KMS-11 (cell line): Measurements from ENCODE around the gene KRTAP20-3.

ENCODE experiments used
- H2AFZ ChIP-seq: fragments of 200-600 bp; sonication (generic); 2 replicates; pipeline ENCODE4 v1.6.1; 2016; ENCODE audit warnings: antibody characterized with exemption, mixed run types, low read depth
- H3K27ac ChIP-seq: fragments of 200-600 bp; sonication (generic); 2 replicates; pipeline ENCODE4 v1.6.1; 2016; ENCODE audit warnings: mild to moderate bottlenecking, mixed run types
- H3K27me3 ChIP-seq: fragments of 200-600 bp; sonication (generic); 2 replicates; pipeline ENCODE4 v1.6.1; 2017; ENCODE audit warnings: mild to moderate bottlenecking, low read depth, mixed run types, moderate library complexity; ENCODE audit not compliant: insufficient read depth
- H3K36me3 ChIP-seq: fragments of 200-600 bp; sonication (generic); 2 replicates; pipeline ENCODE4 v1.6.1; 2017; ENCODE audit warnings: mild to moderate bottlenecking, mixed run types; ENCODE audit not compliant: insufficient read depth
- H3K4me1 ChIP-seq: fragments of 200-600 bp; sonication (generic); 2 replicates; pipeline ENCODE4 v1.6.1; 2016; ENCODE audit warnings: mild to moderate bottlenecking, low read depth, mixed run types; ENCODE audit not compliant: poor library complexity, severe bottlenecking
- H3K4me2 ChIP-seq: fragments of 200-600 bp; sonication (generic); 2 replicates; pipeline ENCODE4 v1.7.0; 2016; ENCODE audit warnings: mild to moderate bottlenecking, mixed run types
- H3K4me3 ChIP-seq: fragments of 200-600 bp; sonication (generic); IDR thresholded peaks from 2 replicates; pipeline ENCODE4 v1.6.1; 2017; ENCODE audit warnings: low read depth, low read length, mixed read lengths; ENCODE audit not compliant: insufficient read depth
- H3K79me2 ChIP-seq: fragments of 200-600 bp; sonication (generic); 2 replicates; pipeline ENCODE4 v1.6.1; 2016; ENCODE audit warnings: low read depth, mixed run types; ENCODE audit not compliant: insufficient read depth
- H3K9ac ChIP-seq: fragments of 200-600 bp; sonication (generic); 2 replicates; pipeline ENCODE4 v1.6.1; 2016; ENCODE audit warnings: mild to moderate bottlenecking, mixed run types
- H4K20me1 ChIP-seq: fragments of 200-600 bp; sonication (generic); 2 replicates; pipeline ENCODE4 v1.6.1; 2016; ENCODE audit warnings: mild to moderate bottlenecking, mixed run types; ENCODE audit not compliant: insufficient read depth
- TF ChIP-seq, protein P1 (sequence below): fragments of 200-600 bp; sonication (generic); conservative IDR thresholded peaks from 2 replicates; pipeline ENCODE4 v1.6.1; 2017; ENCODE audit warnings: low read depth, mild to moderate bottlenecking, antibody characterized with exemption, low read length, moderate library complexity, mixed read lengths

Gene KRTAP20-3

DNA sequence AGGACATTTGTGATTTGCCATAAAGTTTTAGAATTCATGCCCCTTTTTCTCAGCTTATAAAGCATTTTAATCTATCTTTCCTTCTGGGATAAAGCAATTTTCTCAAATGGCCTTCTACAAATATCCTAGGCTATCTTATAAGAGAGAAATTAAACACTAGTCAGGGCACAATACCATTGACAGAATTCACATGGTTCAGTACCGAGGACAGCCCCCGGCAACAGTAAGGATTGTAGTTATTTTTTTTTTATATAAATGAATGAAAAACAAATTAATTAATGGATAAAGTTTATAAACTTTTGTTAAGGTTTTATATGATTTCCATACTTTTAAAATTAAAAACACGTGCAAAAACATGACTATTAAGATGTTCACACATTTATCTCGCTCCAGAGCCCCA lies 14.6 kb upstream of the KRTAP20-3 start:
- Histone ChIP-seq H3K4me3 (no peak overlapping the region), H3K27me3 (no peaks in the 10 kb centered on the region), H2AFZ (no peak overlapping the region), H3K4me2 (no peak overlapping the region), H4K20me1 (no peaks in the 10 kb centered on the region), H3K9ac (no peak overlapping the region), H3K36me3 (no peaks in the 10 kb centered on the region), H3K79me2 (no peaks in the 10 kb centered on the region), H3K4me1 (no peaks in the 10 kb centered on the region), H3K27ac (no peak overlapping the region)
- TF ChIP-seq, protein P1, sequence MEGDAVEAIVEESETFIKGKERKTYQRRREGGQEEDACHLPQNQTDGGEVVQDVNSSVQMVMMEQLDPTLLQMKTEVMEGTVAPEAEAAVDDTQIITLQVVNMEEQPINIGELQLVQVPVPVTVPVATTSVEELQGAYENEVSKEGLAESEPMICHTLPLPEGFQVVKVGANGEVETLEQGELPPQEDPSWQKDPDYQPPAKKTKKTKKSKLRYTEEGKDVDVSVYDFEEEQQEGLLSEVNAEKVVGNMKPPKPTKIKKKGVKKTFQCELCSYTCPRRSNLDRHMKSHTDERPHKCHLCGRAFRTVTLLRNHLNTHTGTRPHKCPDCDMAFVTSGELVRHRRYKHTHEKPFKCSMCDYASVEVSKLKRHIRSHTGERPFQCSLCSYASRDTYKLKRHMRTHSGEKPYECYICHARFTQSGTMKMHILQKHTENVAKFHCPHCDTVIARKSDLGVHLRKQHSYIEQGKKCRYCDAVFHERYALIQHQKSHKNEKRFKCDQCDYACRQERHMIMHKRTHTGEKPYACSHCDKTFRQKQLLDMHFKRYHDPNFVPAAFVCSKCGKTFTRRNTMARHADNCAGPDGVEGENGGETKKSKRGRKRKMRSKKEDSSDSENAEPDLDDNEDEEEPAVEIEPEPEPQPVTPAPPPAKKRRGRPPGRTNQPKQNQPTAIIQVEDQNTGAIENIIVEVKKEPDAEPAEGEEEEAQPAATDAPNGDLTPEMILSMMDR = no peak

DNA sequence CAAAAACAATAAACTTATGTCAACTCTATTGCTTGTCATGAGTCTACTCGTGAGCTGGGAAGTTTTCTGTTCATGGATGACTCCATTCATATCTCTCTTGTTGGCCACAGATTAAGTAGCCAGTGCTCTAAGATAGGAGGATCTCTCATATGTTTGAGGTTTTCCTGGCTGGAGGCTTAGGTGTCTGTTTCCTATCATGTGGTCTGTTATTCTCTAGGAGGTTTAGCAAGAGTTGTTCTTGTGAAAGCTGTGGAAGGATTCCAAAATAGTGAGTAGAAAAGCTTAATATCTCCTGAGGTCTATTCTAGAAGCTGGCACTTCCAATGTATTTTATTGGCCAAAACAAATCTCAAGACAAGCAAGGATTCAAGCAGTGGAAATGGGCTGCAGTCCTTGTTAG lies 13.5 kb upstream of the KRTAP20-3 start:
- Histone ChIP-seq H3K27ac (no peak overlapping the region), H2AFZ (no peak overlapping the region), H3K4me1 (no peaks in the 10 kb centered on the region), H3K27me3 (no peaks in the 10 kb centered on the region), H3K4me2 (no peak overlapping the region), H3K9ac (no peak overlapping the region), H3K4me3 (no peak overlapping the region), H3K36me3 (no peaks in the 10 kb centered on the region), H4K20me1 (no peaks in the 10 kb centered on the region), H3K79me2 (no peaks in the 10 kb centered on the region)
- TF ChIP-seq, protein P1 = no peak

DNA sequence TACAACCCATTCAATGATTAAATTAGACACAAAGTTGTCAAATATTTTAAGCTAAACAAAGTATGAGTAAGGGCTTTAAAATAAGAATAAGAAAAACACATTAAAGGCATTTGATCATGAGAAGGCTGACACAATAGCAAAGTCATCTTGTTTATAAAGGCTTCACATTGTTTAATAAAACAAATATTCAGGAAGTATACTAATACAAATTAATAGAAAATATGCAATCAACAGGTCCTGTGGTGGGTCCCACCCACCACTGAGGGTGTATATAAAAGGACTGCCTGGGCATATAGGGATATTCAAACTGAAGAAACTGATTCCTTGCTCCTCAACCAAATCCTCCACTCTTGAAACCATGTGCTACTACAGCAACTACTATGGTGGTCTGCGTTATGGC lies 7.8 kb upstream of the KRTAP20-3 start, which contains the start of gene KRTAP20-2:
KRTAP20-2 (plus strand) TSS at position 301 of the 400 bp plus-strand sequence; CDS start at position 359, 58 bp downstream.
- no peaks in the 10 kb centered on the region for H3K4me1 ChIP-seq
- H4K20me1 ChIP-seq = no peaks in the 10 kb centered on the region
- H3K9ac ChIP-seq = no peak within 1 kb of the TSS
- no peaks in the 10 kb centered on the region for H3K36me3 ChIP-seq
- TF ChIP-seq, protein P1 = no peak
- no peak within 1 kb of the TSS for H3K4me2 ChIP-seq
- no peaks in the 10 kb centered on the region for H3K79me2 ChIP-seq
- no peak within 1 kb of the TSS for H3K27ac ChIP-seq
- H2AFZ ChIP-seq = no peak within 1 kb of the TSS
- no peak within 1 kb of the TSS for H3K4me3 ChIP-seq
- H3K27me3 ChIP-seq = no peaks in the 10 kb centered on the region

DNA sequence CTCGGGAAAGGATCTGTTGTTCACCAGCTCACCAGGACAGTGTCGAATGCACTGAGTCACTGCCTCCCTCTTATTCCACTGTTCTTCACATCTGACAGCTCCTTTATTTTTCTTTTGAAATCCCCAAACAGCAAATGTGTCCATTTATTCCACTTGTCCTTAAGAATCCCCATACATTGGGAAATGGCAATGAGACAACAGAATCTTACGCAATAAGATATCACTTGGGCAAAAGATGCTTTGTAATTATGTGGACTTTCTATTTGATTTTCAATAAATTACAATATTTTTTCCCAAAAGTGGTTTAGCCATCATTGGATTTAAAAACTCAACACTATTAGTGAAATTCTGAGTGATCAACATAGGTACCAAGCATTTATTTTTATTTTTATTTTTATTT lies 4.0 kb upstream of the KRTAP20-3 start:
- Histone ChIP-seq H3K27me3 (no peaks in the 10 kb centered on the region), H3K9ac (no peak overlapping the region), H3K27ac (no peak overlapping the region), H3K79me2 (no peaks in the 10 kb centered on the region), H3K4me2 (no peak overlapping the region), H3K4me3 (no peak overlapping the region), H4K20me1 (no peaks in the 10 kb centered on the region), H3K36me3 (no peaks in the 10 kb centered on the region), H3K4me1 (no peaks in the 10 kb centered on the region), H2AFZ (no peak overlapping the region)
- TF ChIP-seq, protein P1 = no peak
